Gastroesophageal sphincter (tissue), 3 donors: ENCODE measurements around the gene BMAL1.
A peak's percentile ranks its signal among the peaks of the same experiment; 100 is the strongest.

Source experiments
- CTCF ChIP-seq, 4 experiments: fragments of 200-600 bp in 2 of 4; fragments of 450-650 bp in 2 of 4; sonication (generic) in 1 of 4; IDR thresholded peaks; one replicate each; pipeline ENCODE4 v1.5.1; 2017 to 2019; ENCODE audit warnings: antibody characterized with exemption in 4 of 4, mild to moderate bottlenecking in 2 of 4, moderate library complexity in 2 of 4
- POLR2A ChIP-seq, 2 donors: fragments of 450-650 bp; IDR thresholded peaks; one replicate each; pipeline ENCODE4 v1.6.1; 2017; ENCODE audit warnings: antibody characterized with exemption in 2 of 2, mild to moderate bottlenecking in 2 of 2, moderate library complexity in 1 of 2
- POLR2AphosphoS5 ChIP-seq: sonication (generic); formaldehyde crosslinking; IDR thresholded peaks from one replicate; pipeline ENCODE4 v1.6.1; 2017; ENCODE audit warnings: antibody characterized with exemption

DNA sequence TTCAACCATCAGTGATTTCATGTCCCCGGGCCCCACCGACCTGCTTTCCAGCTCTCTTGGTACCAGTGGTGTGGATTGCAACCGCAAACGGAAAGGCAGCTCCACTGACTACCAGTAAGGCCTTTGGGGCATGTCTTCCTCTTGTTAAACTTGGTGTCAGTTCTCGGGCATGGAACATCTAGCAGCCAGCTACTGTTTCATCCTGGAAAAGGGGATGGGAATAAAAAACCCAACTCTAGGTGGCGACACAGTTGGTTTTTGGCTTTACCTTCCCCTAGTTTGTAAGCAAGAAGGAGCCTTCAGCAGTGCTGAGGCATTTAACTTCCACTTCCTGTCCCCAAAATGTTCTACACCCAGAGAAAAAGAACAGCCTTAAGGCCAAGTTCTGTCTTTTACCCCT lies 76.7 kb downstream of the BMAL1 start:
- TF ChIP-seq POLR2AphosphoS5 (no peak), POLR2A (IDR thresholded peaks at IDR 0.05) (no peak), CTCF (IDR thresholded peaks at IDR 0.05) (peak in 2 of 4 experiments; percentile 3 to 6)
